GM23338 (cell line): ENCODE measurements around the gene FMNL1.

Experiments used
- CREB1 ChIP-seq: fragments of 250-450 bp; sonication (Bioruptor Pico); IDR thresholded peaks from 2 replicates; pipeline ENCODE4 v1.5.0; 2020; ENCODE audit warnings: low read depth, mild to moderate bottlenecking, moderate library complexity
- EZH2 ChIP-seq: fragments of 200-600 bp; sonication (generic); IDR thresholded peaks from one replicate; pipeline ENCODE4 v1.8.0; 2017; ENCODE audit warnings: antibody characterized with exemption, mild to moderate bottlenecking, low read depth; ENCODE audit not compliant: unreplicated experiment
- EZH2phosphoT487 ChIP-seq: fragments of 200-600 bp; sonication (generic); IDR thresholded peaks from one replicate; pipeline ENCODE4 v1.8.1; 2018; ENCODE audit warnings: antibody characterized with exemption; ENCODE audit not compliant: unreplicated experiment
- POLR2AphosphoS5 ChIP-seq: IDR thresholded peaks from 2 replicates; pipeline ENCODE4 v1.6.1; 2016; ENCODE audit warnings: antibody characterized with exemption, low read depth
- STAT1 ChIP-seq: IDR thresholded peaks from one replicate; pipeline ENCODE4 v1.6.1; 2016; ENCODE audit warnings: antibody characterized with exemption; ENCODE audit not compliant: unreplicated experiment
- ZNF114 ChIP-seq: fragments of 250-450 bp; sonication (Bioruptor Pico); IDR thresholded peaks from 2 replicates; pipeline ENCODE4 v1.5.0; 2020; ENCODE audit warnings: mild to moderate bottlenecking, moderate library complexity
- TF ChIP-seq, protein P1 (sequence below), 2 experiments: fragments of 200-600 bp in 1 of 2; sonication (generic) in 1 of 2; conservative IDR thresholded peaks; 2 replicates each; pipeline versions ENCODE4 v1.5.1 to v1.6.1; 2016 to 2017; ENCODE audit warnings: antibody characterized with exemption in 2 of 2, low read depth in 2 of 2, mild to moderate bottlenecking in 2 of 2, moderate library complexity in 1 of 2

DNA sequence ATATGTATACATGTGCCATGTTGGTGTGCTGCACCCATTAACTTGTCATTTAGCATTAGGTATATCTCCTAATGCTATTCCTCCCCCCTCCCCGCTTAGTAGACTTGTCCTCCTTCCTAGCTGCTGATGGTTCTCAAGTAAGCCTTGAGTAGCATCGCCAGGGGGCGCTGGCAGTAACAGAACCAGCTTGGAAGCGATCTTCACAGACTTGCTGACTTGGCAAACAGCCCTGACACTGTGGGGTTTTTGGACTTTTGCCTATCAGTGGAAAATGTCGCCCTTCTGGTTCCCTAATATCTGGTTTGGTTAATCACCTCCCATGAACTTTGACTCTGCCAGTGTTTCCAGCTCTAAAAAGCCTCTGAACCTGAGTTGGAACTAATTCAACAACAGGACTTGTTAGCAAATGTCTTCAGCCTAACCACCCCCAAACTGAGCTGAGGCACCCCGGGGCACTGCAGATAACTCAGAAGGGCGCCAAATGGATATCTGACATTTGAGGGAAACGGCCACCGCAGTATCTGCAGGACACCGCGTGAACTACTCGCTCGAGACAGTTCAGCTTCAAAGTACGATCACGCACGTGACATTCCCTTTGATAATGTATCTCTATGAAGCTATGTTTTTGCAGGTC is 55.6 kb downstream of the FMNL1 start:
- TF ChIP-seq EZH2 (no peak), POLR2AphosphoS5 (no peak), ZNF114 (CRISPR knock-in tag) (no peak), EZH2phosphoT487 (no peak), CREB1 (no peak), STAT1 (no peak)
- TF ChIP-seq, protein P1, sequence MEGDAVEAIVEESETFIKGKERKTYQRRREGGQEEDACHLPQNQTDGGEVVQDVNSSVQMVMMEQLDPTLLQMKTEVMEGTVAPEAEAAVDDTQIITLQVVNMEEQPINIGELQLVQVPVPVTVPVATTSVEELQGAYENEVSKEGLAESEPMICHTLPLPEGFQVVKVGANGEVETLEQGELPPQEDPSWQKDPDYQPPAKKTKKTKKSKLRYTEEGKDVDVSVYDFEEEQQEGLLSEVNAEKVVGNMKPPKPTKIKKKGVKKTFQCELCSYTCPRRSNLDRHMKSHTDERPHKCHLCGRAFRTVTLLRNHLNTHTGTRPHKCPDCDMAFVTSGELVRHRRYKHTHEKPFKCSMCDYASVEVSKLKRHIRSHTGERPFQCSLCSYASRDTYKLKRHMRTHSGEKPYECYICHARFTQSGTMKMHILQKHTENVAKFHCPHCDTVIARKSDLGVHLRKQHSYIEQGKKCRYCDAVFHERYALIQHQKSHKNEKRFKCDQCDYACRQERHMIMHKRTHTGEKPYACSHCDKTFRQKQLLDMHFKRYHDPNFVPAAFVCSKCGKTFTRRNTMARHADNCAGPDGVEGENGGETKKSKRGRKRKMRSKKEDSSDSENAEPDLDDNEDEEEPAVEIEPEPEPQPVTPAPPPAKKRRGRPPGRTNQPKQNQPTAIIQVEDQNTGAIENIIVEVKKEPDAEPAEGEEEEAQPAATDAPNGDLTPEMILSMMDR (conservative IDR thresholded peaks at IDR 0.05; ENCODE audit: low read depth in 2 of 2): peak; percentile 93 to 97
